NOMO-1 treated with DMSO at 0.1 percent for 48 hours (cell line): ENCODE data around the gene TAF4.
"Not testable (repeated sequence)": the region's sequence is repeated elsewhere in the genome, so short reads cannot be mapped to it uniquely, and the experiment has no call there.

Source experiments
- DNase-seq: peaks from one replicate; lab custom pipeline; 2025; ENCODE audit not compliant: unreplicated experiment; lab: John Stamatoyannopoulos, UW

The TAF4 gene

GRCh38 chr20:62059401-62059800, 6.3 kb downstream of the TAF4 start:
- no peak for DNase-seq

DNA sequence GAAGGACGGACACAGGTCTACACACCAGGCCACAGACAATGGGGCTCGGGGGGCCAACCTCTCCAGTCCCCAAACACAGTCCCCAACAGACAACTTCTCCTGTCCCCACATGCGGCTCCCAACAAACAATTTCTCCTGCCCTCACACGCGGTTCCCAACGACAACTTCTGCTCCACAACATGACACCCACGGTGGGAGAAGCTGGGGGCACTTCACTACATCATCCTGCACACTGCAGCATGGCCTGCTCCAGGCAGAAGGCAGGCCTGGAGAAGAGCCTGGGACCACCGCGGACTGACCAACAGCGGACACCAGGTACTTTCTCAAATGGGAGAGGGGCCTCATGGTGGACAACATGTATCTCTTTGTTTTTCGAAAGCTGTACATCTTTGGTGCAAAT, 6.7 kb downstream of the TAF4 start:
- no peak for DNase-seq

- no peak for DNase-seq
Measured at GRCh38 chr20:62056975-62057374, 8.7 kb downstream of the TAF4 start.

GRCh38 chr20:62056377-62056776, 9.3 kb downstream of the TAF4 start:
- no peak for DNase-seq

DNA sequence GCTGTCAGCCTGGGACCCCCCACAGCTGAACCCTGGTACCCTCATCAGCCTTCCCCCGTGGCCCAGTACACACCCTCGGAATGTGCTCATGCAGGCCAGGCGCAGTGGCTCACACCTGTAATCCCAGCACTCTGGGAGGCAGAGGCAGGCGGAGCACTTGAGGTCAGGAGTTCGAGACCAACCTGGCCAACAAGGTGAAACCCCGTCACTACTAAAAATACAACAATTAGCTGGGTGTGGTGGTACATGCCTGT, 9.9 kb downstream of the TAF4 start:
- DNase-seq = not testable (repeated sequence)

DNA sequence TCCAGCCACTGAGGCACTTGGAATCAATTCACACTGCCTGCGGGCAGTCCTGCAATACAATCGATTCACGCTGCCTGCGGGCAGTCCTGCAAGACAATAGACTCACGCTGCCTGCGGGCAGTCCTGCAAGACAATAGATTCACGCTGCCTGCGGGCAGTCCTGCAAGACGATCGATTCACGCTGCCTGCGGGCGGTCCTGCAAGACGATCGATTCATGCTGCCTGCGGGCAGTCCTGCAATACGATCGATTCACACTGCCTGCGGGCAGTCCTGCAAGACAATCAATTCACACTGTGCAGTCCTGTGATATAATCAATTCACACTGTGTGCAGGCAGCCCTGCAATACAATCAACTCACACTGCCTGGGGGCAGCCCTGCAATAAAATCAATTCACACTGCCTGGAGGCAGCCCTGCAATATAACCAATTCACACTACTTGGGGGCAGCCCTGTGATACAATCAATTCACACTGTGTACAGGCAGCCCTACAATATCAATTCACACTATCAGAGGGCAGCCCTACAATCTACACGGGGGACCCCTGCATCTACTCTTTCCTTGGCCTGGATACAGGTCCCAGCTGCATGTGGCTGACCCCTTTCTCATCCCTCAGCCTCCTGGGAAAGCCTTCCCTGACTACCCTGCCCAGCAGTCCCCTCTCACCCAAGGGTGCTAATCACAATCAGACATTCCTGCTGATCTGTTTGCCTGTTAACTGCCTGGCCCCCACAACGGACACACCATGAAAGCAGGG, 10.4 kb downstream of the TAF4 start:
- DNase-seq = no peak

- DNase-seq = no peak
Measured at GRCh38 chr20:62054451-62054953, 11.2 kb downstream of the TAF4 start.

DNA sequence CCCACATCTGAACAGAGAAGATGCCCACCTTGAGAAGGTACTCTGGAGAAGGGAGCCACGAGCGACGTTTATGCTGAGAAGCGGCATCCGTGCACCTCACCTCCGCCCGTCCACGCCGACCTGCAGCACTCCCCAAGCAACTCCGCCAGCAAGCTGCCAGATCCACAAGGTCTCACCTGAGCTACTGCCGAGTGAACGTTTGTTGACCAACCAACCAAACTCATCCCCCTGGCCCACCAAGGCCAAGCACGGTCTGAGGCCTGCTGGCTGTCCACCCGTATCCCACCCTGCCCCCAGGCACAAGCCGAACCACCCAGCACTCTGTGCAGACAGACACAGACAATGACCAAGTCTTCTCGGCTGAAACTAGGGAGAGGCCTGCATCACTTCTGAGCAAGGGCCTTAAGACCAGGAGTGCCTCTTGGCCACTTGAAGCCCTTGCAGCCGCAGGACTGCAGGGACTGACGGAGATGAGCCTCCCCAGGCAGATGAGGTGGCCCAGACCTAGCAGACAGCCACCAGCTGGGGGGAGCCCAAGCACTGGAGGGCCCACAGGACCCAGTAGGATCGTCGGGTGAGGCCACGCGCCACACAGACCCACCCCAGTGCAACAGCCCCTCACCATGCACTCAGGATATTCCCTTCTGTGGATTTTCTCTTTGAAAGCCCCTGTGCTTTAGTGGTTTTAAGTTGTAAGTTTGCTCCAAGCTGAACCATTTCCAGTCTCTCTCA, 12.1 kb downstream of the TAF4 start:
- no peak for DNase-seq

GRCh38 chr20:62052842-62053464, 12.7 kb downstream of the TAF4 start:
- no peak for DNase-seq

DNA sequence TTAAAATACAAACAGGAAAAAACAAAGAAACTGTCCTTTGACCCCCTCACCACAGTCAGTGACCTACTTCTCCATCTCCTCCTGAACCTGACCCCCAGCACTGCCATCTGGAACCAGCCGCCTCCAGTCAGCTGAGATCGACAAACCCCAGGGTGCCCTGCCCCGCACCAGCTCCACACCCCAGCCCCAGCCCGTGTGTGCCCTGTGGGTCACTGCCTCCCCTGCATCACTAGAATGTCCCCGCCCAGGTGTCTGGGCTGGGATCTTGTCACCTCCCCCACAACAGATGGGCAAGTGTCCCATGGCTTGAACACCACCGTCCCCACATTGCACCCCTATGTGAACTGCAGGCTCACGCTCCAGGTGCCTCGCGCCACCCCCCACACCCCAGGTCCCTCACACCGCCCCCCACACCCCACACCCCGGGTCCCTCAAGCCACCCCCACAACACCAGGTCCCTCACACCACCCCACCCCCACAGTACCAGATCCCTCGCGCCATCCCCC, 13.3 kb downstream of the TAF4 start:
- no peak for DNase-seq

DNA sequence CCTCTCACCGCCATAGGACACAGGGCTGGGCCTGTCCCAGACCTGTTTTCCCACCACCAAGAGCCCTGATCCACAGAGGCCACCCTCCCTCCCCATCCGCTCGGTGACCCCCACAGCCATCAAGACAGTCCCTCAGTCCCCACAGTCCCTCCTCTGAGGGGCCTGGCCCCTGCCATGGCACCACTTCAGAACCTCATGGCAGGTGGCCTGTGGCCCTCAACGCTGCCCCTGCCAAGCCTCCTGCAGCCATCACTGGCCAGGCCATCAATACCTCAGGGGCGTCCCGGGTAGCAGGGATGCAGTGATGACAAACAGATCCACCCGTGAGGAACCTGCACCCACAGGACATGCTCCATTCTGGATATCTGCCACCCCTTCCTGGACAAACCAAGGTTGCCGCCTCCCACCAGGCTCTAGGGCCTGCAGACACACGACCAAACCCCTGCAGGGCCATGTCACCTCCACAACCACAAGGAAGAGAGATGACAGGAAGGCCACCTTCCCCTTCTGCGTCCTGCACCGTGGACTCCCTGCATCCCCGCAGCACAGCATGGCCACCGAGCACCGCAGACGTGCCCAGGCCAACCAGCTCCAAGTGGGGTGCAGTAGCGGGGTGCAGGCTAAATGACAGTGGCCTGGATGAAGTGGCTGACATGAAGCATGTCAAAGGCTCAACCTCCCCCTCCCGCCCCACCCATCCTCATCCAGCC, 14.0 kb downstream of the TAF4 start:
- no peak for DNase-seq

- DNase-seq = no peak
Measured at GRCh38 chr20:62051144-62051543, 14.5 kb downstream of the TAF4 start.

DNA sequence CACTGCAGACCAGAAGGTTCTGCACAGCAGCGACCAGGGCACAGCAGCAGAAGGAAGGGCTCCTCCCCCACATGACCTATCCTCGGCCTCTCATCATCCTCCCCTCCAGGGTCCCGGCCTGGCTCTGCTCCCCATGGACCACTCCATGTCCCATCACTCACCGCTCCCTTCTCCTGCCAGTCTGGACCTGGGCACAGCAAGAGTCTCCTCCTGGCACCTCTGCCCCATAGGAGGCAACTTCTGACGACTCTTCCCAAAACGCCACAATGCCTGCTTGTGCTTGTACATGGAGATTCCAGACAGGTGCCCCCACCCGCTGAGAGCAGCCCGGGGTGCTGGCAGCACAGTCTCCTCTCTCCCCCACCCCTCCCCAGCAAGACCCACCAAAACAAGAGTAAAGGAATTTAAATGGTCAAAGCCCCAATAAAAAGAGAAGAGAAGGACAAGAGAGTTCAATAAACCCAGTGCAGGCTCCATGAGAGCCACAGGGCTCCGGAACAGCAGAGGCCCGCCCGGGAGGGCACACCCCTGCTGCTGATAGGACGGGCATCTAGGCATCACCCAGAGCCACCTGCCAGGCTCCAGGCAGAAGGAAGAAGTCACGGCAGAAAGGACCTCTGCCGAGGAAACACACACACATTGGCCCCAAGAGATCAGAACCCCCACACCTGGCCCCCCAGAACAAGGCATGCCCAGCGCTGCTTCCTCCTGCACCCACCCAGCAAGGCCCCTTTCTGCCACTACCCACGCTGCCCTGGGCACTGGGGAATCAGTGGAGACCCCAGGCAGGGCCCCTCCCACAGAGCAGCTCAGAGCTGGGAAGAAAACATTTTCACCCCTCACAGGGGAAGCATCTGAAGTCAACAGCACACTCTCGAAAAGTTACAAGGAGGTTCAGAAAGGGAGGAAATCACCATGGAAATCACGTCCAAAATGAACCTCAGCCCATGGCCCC, 15.2 kb downstream of the TAF4 start:
- DNase-seq = no peak

- no peak for DNase-seq
Measured at GRCh38 chr20:62049342-62050165, 16.1 kb downstream of the TAF4 start.

GRCh38 chr20:62048821-62049291, 16.8 kb downstream of the TAF4 start:
- no peak for DNase-seq

DNA sequence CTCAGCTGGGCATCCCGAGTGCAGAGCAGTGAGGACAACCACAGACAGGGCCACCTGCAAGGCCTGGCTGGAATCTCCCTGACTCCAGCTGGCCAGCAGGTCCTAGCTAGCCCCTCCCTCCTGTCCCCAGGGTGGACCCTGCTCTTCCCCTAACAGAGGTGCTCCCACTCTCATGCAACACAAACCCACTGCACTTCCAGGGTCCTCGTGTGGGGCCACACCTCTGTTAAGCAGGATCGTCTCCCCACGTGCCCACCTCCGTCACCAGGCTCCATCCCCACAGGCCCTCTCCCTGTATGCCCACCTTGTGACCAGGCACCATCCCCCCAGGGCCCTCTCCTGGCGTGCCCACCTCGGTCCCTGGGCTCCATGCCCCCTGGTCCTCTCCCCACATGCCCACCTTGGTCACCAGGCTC, 17.3 kb downstream of the TAF4 start:
- no peak for DNase-seq

- DNase-seq = no peak
Measured at GRCh38 chr20:62047666-62048345, 17.9 kb downstream of the TAF4 start.

GRCh38 chr20:62046431-62046830, 19.2 kb downstream of the TAF4 start:
- no peak for DNase-seq
